ENCODE measurements around the gene TRIM2.

- TF ChIP-seq CTCF (IDR thresholded peaks at IDR 0.05) (no peak), EP300 (IDR thresholded peaks at IDR 0.05) (no peak)
Observed at GRCh38 chr4:153238135-153238919, 34.1 kb downstream of the TRIM2 start.

All from tibial nerve (tissue), 4 donors.